CD14-positive monocyte (primary cell): Measurements from ENCODE around the gene CLIC3. TPM values are rescaled to one million over a fixed set of nuclear protein-coding genes. Genes with fewer than 3 reads are reported as not detected.

Experiments used
- DNase-seq, 3 donors: peaks; one replicate each; pipeline ENCODE4 v3.0.0-alpha.2; 2011 to 2022
- H2AFZ ChIP-seq: 2 replicates; pipeline ENCODE4 v1.6.0; 2012; ENCODE audit warnings: mild to moderate bottlenecking, low read depth, low read length, inconsistent platforms; ENCODE audit not compliant: insufficient read depth, poor library complexity, severe bottlenecking
- H3K27ac ChIP-seq, 2 donors: 1 replicate in 1 of 2; 2 replicates in 1 of 2; pipeline ENCODE4 v1.5.1; 2012 to 2013; ENCODE audit warnings: low read length in 2 of 2, control low read depth in 1 of 2, inconsistent platforms in 1 of 2, low read depth in 1 of 2, mild to moderate bottlenecking in 1 of 2
- H3K27me3 ChIP-seq, 2 donors: one replicate each; pipeline versions ENCODE4 v1.6.0 to v1.6.1; 2011 to 2013; ENCODE audit warnings: low read length in 2 of 2; ENCODE audit not compliant: control insufficient read depth in 2 of 2, insufficient read depth in 2 of 2
- H3K36me3 ChIP-seq, 2 donors: replicated peaks in 1 of 2; 1 replicate in 1 of 2; 2 replicates in 1 of 2; pipeline versions ENCODE4 v1.5.1 to v1.6.1; 2012 to 2013; ENCODE audit warnings: low read length in 2 of 2, control low read depth in 1 of 2, inconsistent platforms in 1 of 2, mild to moderate bottlenecking in 1 of 2; ENCODE audit not compliant: insufficient read depth in 2 of 2, control insufficient read depth in 1 of 2
- H3K4me1 ChIP-seq, 2 donors: 1 replicate in 1 of 2; 2 replicates in 1 of 2; pipeline versions ENCODE4 v1.5.1 to v1.6.1; 2012 to 2013; ENCODE audit warnings: low read length in 2 of 2, control low read depth in 1 of 2, inconsistent platforms in 1 of 2, mild to moderate bottlenecking in 1 of 2, moderate library complexity in 1 of 2; ENCODE audit not compliant: insufficient read depth in 2 of 2, control insufficient read depth in 1 of 2
- H3K4me2 ChIP-seq: replicated peaks from 2 replicates; pipeline ENCODE3; 2012; ENCODE audit warnings: low read length, moderate library complexity, mild to moderate bottlenecking; ENCODE audit not compliant: poor library complexity, severe bottlenecking; ENCODE audit errors: extremely low read depth
- H3K4me3 ChIP-seq, 3 experiments: fragments of 200-600 bp in 1 of 3; sonication (generic) in 1 of 3; replicated peaks in 1 of 3; 1 replicate in 2 of 3; 2 replicates in 1 of 3; pipeline ENCODE4 v1.5.1; 2011 to 2013; ENCODE audit warnings: low read length in 3 of 3, mild to moderate bottlenecking in 3 of 3, control low read depth in 2 of 3, low read depth in 2 of 3, inconsistent platforms in 1 of 3, moderate library complexity in 1 of 3
- H3K79me2 ChIP-seq: 2 replicates; pipeline ENCODE4 v1.6.0; 2012; ENCODE audit warnings: mild to moderate bottlenecking, control low read depth, inconsistent platforms, low read length, moderate library complexity; ENCODE audit not compliant: insufficient read depth
- H3K9ac ChIP-seq: 2 replicates; pipeline ENCODE4 v1.6.0; 2017; ENCODE audit warnings: low read length, mild to moderate bottlenecking; ENCODE audit not compliant: insufficient read depth, poor library complexity, severe bottlenecking
- H3K9me3 ChIP-seq, 2 donors: replicated peaks in 1 of 2; 1 replicate in 1 of 2; 2 replicates in 1 of 2; pipeline versions ENCODE4 v1.5.1 to v1.6.1; 2012 to 2013; ENCODE audit warnings: low read length in 2 of 2, control low read depth in 1 of 2; ENCODE audit not compliant: control insufficient read depth in 1 of 2, insufficient read depth in 1 of 2
- H4K20me1 ChIP-seq: 2 replicates; pipeline ENCODE4 v1.6.0; 2012; ENCODE audit warnings: mild to moderate bottlenecking, low read length, control low read depth, moderate library complexity; ENCODE audit not compliant: insufficient read depth
- H3K27ac Mint-ChIP-seq, 7 donors: one replicate each; pipeline ENCODE4 v1.8.0; 2020; ENCODE audit warnings: mild to moderate bottlenecking in 7 of 7, mixed read lengths in 7 of 7, moderate library complexity in 6 of 7, inconsistent platforms in 2 of 7
- H3K27me3 Mint-ChIP-seq, 3 donors: one replicate each; pipeline ENCODE4 v1.8.0; 2021 to 2022; ENCODE audit warnings: low read depth in 3 of 3, mild to moderate bottlenecking in 3 of 3, mixed read lengths in 3 of 3, moderate library complexity in 3 of 3, inconsistent platforms in 1 of 3
- H3K36me3 Mint-ChIP-seq, 2 donors: one replicate each; pipeline ENCODE4 v1.8.0; 2020; ENCODE audit warnings: mixed read lengths in 2 of 2, inconsistent platforms in 1 of 2, mild to moderate bottlenecking in 1 of 2
- H3K4me1 Mint-ChIP-seq: one replicate; pipeline ENCODE4 v1.8.0; 2020; ENCODE audit warnings: mild to moderate bottlenecking, mixed read lengths
- H3K4me3 Mint-ChIP-seq, 2 donors: one replicate each; pipeline ENCODE4 v1.8.0; 2020; ENCODE audit warnings: mild to moderate bottlenecking in 2 of 2, mixed read lengths in 2 of 2, moderate library complexity in 1 of 2
- H3K9me3 Mint-ChIP-seq, 7 donors: one replicate each; pipeline ENCODE4 v1.8.0; 2020 to 2022; ENCODE audit warnings: mixed read lengths in 7 of 7, mild to moderate bottlenecking in 6 of 7, moderate library complexity in 6 of 7, inconsistent platforms in 2 of 7
- CTCF ChIP-seq: fragments of 200-600 bp; IDR thresholded peaks from one replicate; pipeline ENCODE4 v1.8.0; 2022; ENCODE audit warnings: antibody characterized with exemption, mild to moderate bottlenecking
- WGBS: methylation state at CpG from one replicate; pipeline ENCODE4 v1.1.5; 2013; ENCODE audit warnings: missing lambda C conversion rate; ENCODE audit not compliant: insufficient coverage; 5-methylcytosine and 5-hydroxymethylcytosine counted together
- intact Hi-C, 2 donors: fragments of 100-400 bp; cut with micrococcal nuclease; formaldehyde crosslinking; loops; one replicate each; pipeline versions ENCODE4 v1.15.0 to v1.15.1; 2023
- polyA plus RNA-seq, 3 donors: library from polyadenylated mRNA; depleted of rRNA in 1 of 3; unstranded in 2 of 3; stranded (reverse) in 1 of 3; fragments of 300-500 nt in 2 of 3; fragments of >200 nt in 1 of 3; fragmentation: Illumina TruSeq in 2 of 3; gene quantifications; 1 replicate in 2 of 3; 2 replicates in 1 of 3; pipeline ENCODE4 v1.2.3, GENCODE V29; 2012 to 2021

Gene CLIC3
- polyA plus RNA-seq, 3 donors = 0.29 to 0.51 TPM; not detected in 1

- Histone ChIP-seq H3K27ac (no peak overlapping the region), H3K4me3 (no peak overlapping the region), H3K9ac (no peak overlapping the region), H3K9me3 (no peaks in the 10 kb centered on the region), H3K27me3 (no peaks in the 10 kb centered on the region), H2AFZ (no peak overlapping the region), H3K36me3 (peaks cover 0 to 3% of the 10 kb centered on the region in 2 donors), H3K4me2 (no peak overlapping the region), H3K79me2 (no peaks in the 10 kb centered on the region), H3K4me1 (no peaks in the 10 kb centered on the region), H4K20me1 (no peaks in the 10 kb centered on the region)
- 94% methylated on average over 17 of the region's 24 CpGs for WGBS
- Mint-ChIP-seq H3K27ac (peak overlapping the region in 1 of 7 donors; percentile 50), H3K4me1 (peaks cover 1% of the 10 kb centered on the region), H3K4me3 (no peak overlapping the region), H3K27me3 (peaks cover 2 to 4% (median 3%) of the 10 kb centered on the region in 3 donors), H3K9me3 (peaks cover 0 to 4% (median 0%) of the 10 kb centered on the region in 7 donors), H3K36me3 (peaks cover 6 to 25% of the 10 kb centered on the region in 2 donors)
- DNase-seq = no peak
- intact Hi-C loops = no loop called here
- no peak for TF ChIP-seq CTCF
Observed at GRCh38 chr9:137011156-137011555, 14.8 kb upstream of the CLIC3 start.

DNA sequence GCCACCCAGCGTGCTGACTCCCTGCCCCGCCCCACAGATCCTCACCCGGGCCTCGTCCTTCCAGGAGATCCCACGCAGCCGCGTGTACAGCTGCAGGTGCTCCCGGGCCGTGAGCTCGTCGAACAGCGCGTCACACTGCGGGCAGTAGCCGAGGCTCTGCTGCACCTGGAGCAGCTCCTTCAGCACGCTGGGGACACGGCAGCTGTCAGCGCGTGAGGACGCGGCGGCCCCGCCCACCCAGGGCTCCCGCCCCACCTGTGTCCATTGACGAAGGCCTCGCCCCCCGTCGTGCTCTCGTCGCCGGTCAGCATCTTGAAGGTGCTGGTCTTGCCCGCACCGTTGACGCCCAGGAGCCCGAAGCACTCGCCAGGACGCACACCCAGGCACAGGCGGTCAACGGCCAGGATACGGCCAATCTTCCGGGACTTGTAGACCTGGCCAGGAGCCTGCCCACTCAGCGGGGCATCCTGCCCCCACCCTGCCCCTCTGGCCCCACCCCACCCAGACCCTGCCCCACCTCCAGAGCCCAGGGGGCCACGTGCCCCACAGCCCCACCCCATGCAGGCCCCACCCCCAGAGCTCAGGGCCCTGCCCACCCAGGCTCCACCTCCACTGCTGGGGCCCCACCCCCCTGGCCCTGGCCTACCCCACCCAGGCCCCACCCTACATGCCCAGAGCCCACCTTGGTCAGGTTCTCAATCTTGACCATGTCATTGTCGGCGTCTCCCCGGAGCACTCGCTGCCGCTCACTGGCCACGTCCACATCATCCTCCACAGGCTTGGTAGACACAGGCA lies 13.8 kb upstream of the CLIC3 start:
- intact Hi-C loops = no loop called here
- peaks cover 0 to 3% of the 10 kb centered on the region in 2 donors for H3K9me3 ChIP-seq
- H2AFZ ChIP-seq = no peak overlapping the region
- no peak overlapping the region for H3K9ac ChIP-seq
- H3K4me3 ChIP-seq = no peak overlapping the region
- Mint-ChIP-seq H3K9me3 (peaks cover 0 to 11% (median 1%) of the 10 kb centered on the region in 7 donors), H3K4me3 (no peak overlapping the region), H3K27me3 (peaks cover 3 to 5% (median 5%) of the 10 kb centered on the region in 3 donors), H3K36me3 (peaks cover 4 to 21% of the 10 kb centered on the region in 2 donors), H3K4me1 (peaks cover 3% of the 10 kb centered on the region), H3K27ac (no peak overlapping the region)
- H3K79me2 ChIP-seq = no peaks in the 10 kb centered on the region
- no peak for TF ChIP-seq CTCF
- no peak overlapping the region for H3K27ac ChIP-seq
- no peaks in the 10 kb centered on the region for H4K20me1 ChIP-seq
- 97% methylated on average over 44 of the region's 49 CpGs for WGBS
- no peak for DNase-seq
- H3K4me2 ChIP-seq = no peak overlapping the region
- H3K36me3 ChIP-seq = no peaks in the 10 kb centered on the region
- H3K4me1 ChIP-seq = no peaks in the 10 kb centered on the region
- no peaks in the 10 kb centered on the region for H3K27me3 ChIP-seq
